Mesothelial cell of epicardium (in vitro differentiated cells): ENCODE results near the gene DPP8. TPM values are rescaled to one million over a fixed set of nuclear protein-coding genes. Genes with fewer than 3 reads are reported as not detected.
A peak's percentile ranks its signal among the peaks of the same experiment; 100 is the strongest.

Source experiments
- DNase-seq, 2 experiments: peaks; one replicate each; pipeline ENCODE4 v3.0.0; 2021; ENCODE audit warnings: low spot score in 2 of 2; ENCODE audit not compliant: unreplicated experiment in 2 of 2
- H3K27ac Mint-ChIP-seq: 2 replicates; pipeline ENCODE4 v1.8.0; 2021; ENCODE audit warnings: mixed read lengths
- H3K27me3 Mint-ChIP-seq: 2 replicates; pipeline ENCODE4 v1.8.0; 2021; ENCODE audit warnings: low read depth, mixed read lengths
- H3K36me3 Mint-ChIP-seq: 2 replicates; pipeline ENCODE4 v1.8.0; 2021; ENCODE audit warnings: mixed read lengths
- H3K4me1 Mint-ChIP-seq: 2 replicates; pipeline ENCODE4 v1.8.0; 2021; ENCODE audit warnings: mixed read lengths
- H3K4me3 Mint-ChIP-seq: 2 replicates; pipeline ENCODE4 v1.8.0; 2021; ENCODE audit warnings: mild to moderate bottlenecking, moderate library complexity, mixed read lengths
- H3K9me3 Mint-ChIP-seq: 2 replicates; pipeline ENCODE4 v1.8.0; 2021; ENCODE audit warnings: mixed read lengths
- CTCF ChIP-seq: fragments of 200-600 bp; sonication (generic); IDR thresholded peaks from one replicate; pipeline ENCODE4 v1.5.0; 2021; ENCODE audit warnings: antibody characterized with exemption; ENCODE audit not compliant: unreplicated experiment
- total RNA-seq: library from RNA; stranded (reverse); gene quantifications from 3 replicates; pipeline ENCODE4 v1.2.1, GENCODE V29; 2021

DPP8 gene
- total RNA-seq, 1 donor from 2014 or later: 31.5 TPM

- Mint-ChIP-seq H3K4me3 (peak within 1 kb of the TSS; percentile 86), H3K4me1 (peaks cover 33% of the 10 kb centered on the region), H3K9me3 (no peaks in the 10 kb centered on the region), H3K36me3 (peaks cover 2% of the 10 kb centered on the region), H3K27me3 (no peaks in the 10 kb centered on the region), H3K27ac (peak within 1 kb of the TSS; percentile 95)
- DNase-seq: peak; percentile 89 to 94
- TF ChIP-seq CTCF: no peak
These were observed 13.0 kb upstream of the DPP8 start, which contains the start of gene HACD3 for GRCh38 chr15:65530318-65531111. Gene HACD3, plus strand, starts transcription at chr15:65530463. Its CDS starts 169 bp downstream, at chr15:65530632.

DNA sequence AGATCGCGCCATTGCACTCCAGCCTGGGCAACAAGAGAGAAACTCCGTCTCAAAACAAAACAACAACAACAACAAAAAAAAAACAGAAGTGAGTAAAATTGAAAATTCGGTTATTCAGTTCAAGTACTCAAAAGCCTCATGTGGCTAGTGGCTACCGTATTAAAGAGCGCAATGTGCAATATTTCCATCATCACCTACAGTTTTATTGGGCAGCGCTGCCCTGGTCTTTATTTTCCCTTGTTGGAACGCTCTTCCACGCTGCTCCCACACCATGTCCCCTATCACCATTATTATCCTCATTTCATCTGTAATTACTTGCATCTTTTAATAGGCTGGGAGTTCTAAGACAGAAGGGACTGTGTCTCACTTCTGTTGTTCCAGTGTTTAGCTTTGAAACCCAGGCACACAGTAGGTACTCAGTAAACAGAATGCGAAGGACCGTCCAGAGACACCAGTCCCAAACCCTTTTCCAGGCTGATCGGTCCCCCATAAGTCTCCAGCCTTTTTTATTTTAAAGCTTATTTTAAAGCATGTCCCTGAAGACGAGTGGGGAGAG is 12.4 kb upstream of the DPP8 start:
- H3K9me3 Mint-ChIP-seq: no peaks in the 10 kb centered on the region
- H3K36me3 Mint-ChIP-seq: no peaks in the 10 kb centered on the region
- peaks cover 31% of the 10 kb centered on the region for H3K4me1 Mint-ChIP-seq
- peak overlapping the region; percentile 82 for H3K27ac Mint-ChIP-seq
- no peak for TF ChIP-seq CTCF
- peak overlapping the region; percentile 86 for H3K4me3 Mint-ChIP-seq
- H3K27me3 Mint-ChIP-seq: no peaks in the 10 kb centered on the region
- no peak for DNase-seq

DNA sequence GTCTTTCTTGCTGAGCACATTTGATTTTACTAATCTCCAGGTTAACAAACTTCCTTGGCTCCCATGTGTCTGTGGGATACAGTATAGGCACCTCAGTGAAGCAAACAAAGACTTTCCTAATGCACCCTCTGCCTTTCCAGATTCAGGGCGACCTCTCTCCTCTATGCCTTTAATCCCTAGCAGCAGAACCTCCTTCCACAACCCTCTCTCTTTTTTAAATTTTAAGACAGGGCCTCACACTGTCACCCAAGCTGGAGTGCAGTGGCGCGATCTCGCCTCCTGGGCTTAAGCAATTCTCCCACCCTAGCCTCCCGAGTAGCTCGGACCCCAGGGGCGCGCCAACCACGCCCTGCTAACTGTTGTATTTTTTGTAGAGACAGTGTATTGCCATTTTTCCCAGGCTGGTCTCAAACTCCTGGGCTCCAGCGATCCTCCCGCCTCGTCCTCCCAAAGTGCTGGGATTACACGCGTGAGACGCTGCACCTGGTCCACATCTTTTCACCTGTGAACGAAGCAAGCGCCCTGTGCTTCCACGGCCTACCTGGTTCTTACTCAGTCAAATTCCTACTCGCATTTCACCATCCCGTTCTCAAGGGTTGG is 11.1 kb upstream of the DPP8 start:
- Mint-ChIP-seq H3K27me3 (no peaks in the 10 kb centered on the region), H3K36me3 (no peaks in the 10 kb centered on the region), H3K27ac (no peak overlapping the region), H3K4me1 (peaks cover 23% of the 10 kb centered on the region), H3K9me3 (no peaks in the 10 kb centered on the region), H3K4me3 (no peak overlapping the region)
- TF ChIP-seq CTCF: no peak
- no peak for DNase-seq

- H3K4me3 Mint-ChIP-seq: no peak overlapping the region
- H3K4me1 Mint-ChIP-seq: peaks cover 5% of the 10 kb centered on the region
- DNase-seq: no peak
- no peaks in the 10 kb centered on the region for H3K9me3 Mint-ChIP-seq
- no peaks in the 10 kb centered on the region for H3K36me3 Mint-ChIP-seq
- TF ChIP-seq CTCF: no peak
- no peaks in the 10 kb centered on the region for H3K27me3 Mint-ChIP-seq
- no peak overlapping the region for H3K27ac Mint-ChIP-seq
These were observed 8.1 kb upstream of the DPP8 start for GRCh38 chr15:65525622-65526021.

GRCh38 chr15:65524226-65524625 is 6.7 kb upstream of the DPP8 start:
- TF ChIP-seq CTCF: no peak
- Mint-ChIP-seq H3K36me3 (no peaks in the 10 kb centered on the region), H3K27ac (no peak overlapping the region), H3K4me1 (no peaks in the 10 kb centered on the region), H3K4me3 (no peak overlapping the region), H3K9me3 (no peaks in the 10 kb centered on the region), H3K27me3 (no peaks in the 10 kb centered on the region)
- no peak for DNase-seq
